Fibroblast of lung (primary cell): ENCODE results near the gene ALDH1L2.

Source experiments
- CTCF ChIP-seq, 2 donors: IDR thresholded peaks in 1 of 2; conservative IDR thresholded peaks in 1 of 2; 1 replicate in 1 of 2; 2 replicates in 1 of 2; pipeline ENCODE4 v1.5.1; 2011 to 2012; ENCODE audit warnings: low read length in 2 of 2, control low read depth in 1 of 2, inconsistent platforms in 1 of 2, low read depth in 1 of 2, mild to moderate bottlenecking in 1 of 2
- EZH2 ChIP-seq: IDR thresholded peaks from 2 replicates; pipeline ENCODE4 v1.5.1; 2012; ENCODE audit warnings: low read length, control low read depth, mild to moderate bottlenecking; ENCODE audit errors: missing control alignments

- TF ChIP-seq CTCF (conservative IDR thresholded peaks at IDR 0.05 in 1 of 2, IDR thresholded peaks at IDR 0.05 in 1 of 2; ENCODE audit: low read depth in 1 of 2, low read length in 2 of 2) (no peak), EZH2 (no peak)
Measured at GRCh38 chr12:105071981-105072380, 12.3 kb downstream of the ALDH1L2 start.
